Sigmoid colon (tissue), 4 donors: ENCODE measurements around the gene SMC6.

ENCODE experiments used
- POLR2A ChIP-seq, 2 donors: fragments of 450-650 bp; IDR thresholded peaks; one replicate each; pipeline ENCODE4 v1.6.1; 2016; ENCODE audit warnings: antibody characterized with exemption in 2 of 2, mild to moderate bottlenecking in 2 of 2, moderate library complexity in 2 of 2
- POLR2AphosphoS5 ChIP-seq, 4 donors: sonication (generic); formaldehyde crosslinking; IDR thresholded peaks; one replicate each; pipeline ENCODE4 v1.6.1; 2017; ENCODE audit warnings: antibody characterized with exemption in 4 of 4

- no peak for TF ChIP-seq POLR2A (IDR thresholded peaks at IDR 0.05)
- TF ChIP-seq POLR2AphosphoS5 (IDR thresholded peaks at IDR 0.05), result no peak
Observed at GRCh38 chr2:17795309-17795708, 41.7 kb upstream of the SMC6 start.
